K562 (cell line): ENCODE measurements around the gene WNT7B. TPM values are rescaled to one million over a fixed set of nuclear protein-coding genes. Genes with fewer than 3 reads are reported as not detected.

Experiments used
- ATAC-seq: fragments of 200-7000 bp; cut with Tn5 transposase; 3 replicates; pipeline ENCODE4 v1.9.1; 2020; ENCODE audit warnings: moderate library complexity
- BruUV-seq: library from RNA; stranded (reverse); fragments of 400-500 nt; replicated peaks from 2 replicates; lab custom pipeline; 2021; lab: Mats Ljungman, UMichigan
- CTCF ChIA-PET: fragments of 300-600 bp; formaldehyde crosslinking; extraction: SDS; loops from one replicate; lab custom pipeline; 2021; ENCODE audit warnings: low intra/inter-chr PET ratio; lab: Yijun Ruan, JAX
- POLR2A ChIA-PET: fragments of 300-600, 350-650 bp; sonication (Branson Sonifier 250); formaldehyde crosslinking; extraction: SDS; loops from one replicate; lab custom pipeline; 2021; ENCODE audit warnings: antibody characterized with exemption, inconsistent platforms; lab: Yijun Ruan, JAX
- DNase-seq, 4 experiments: peaks; one replicate each; pipeline versions ENCODE4 v3.0.0 to v3.0.0-alpha.2; 2011 to 2018; ENCODE audit warnings: low spot score in 3 of 4, mixed read lengths in 3 of 4; ENCODE audit errors: extremely low read depth in 1 of 4
- FAIRE-seq: peaks from 2 replicates; lab custom pipeline; 2011; peaks lifted over from hg19 to GRCh38; lab: Jason Lieb, UNC
- H2AFZ ChIP-seq: 2 replicates; pipeline ENCODE4 v1.6.0; 2011; ENCODE audit warnings: low read depth, low read length, control low read depth, inconsistent platforms
- H3K27ac ChIP-seq: fragments of 200-600 bp; 3 replicates; pipeline ENCODE4 v1.8.0; 2011; ENCODE audit warnings: low read depth, mild to moderate bottlenecking, control low read depth, inconsistent platforms, low read length, moderate library complexity, mixed read lengths; ENCODE audit errors: extremely low read depth
- H3K27me3 ChIP-seq, 2 experiments: fragments of 300-600 bp in 1 of 2; 2 replicates in 1 of 2; 3 replicates in 1 of 2; pipeline versions ENCODE4 v1.6.0 to v1.8.0; 2011; ENCODE audit warnings: inconsistent platforms in 2 of 2, low read length in 2 of 2, mild to moderate bottlenecking in 1 of 2, mixed read lengths in 1 of 2, moderate library complexity in 1 of 2; ENCODE audit not compliant: control insufficient read depth in 2 of 2, insufficient read depth in 2 of 2
- H3K36me3 ChIP-seq: fragments of 300-600 bp; 3 replicates; pipeline ENCODE4 v1.8.0; 2011; ENCODE audit warnings: mild to moderate bottlenecking, low read length, inconsistent platforms; ENCODE audit not compliant: control insufficient read depth, insufficient read depth
- H3K4me1 ChIP-seq, 2 experiments: fragments of 200-600 bp in 1 of 2; replicated peaks in 1 of 2; 2 replicates in 1 of 2; 3 replicates in 1 of 2; pipeline versions ENCODE4 v1.5.1 to v1.8.0; 2011; ENCODE audit warnings: inconsistent platforms in 2 of 2, low read length in 2 of 2, mild to moderate bottlenecking in 1 of 2, mixed read lengths in 1 of 2, moderate library complexity in 1 of 2; ENCODE audit not compliant: control insufficient read depth in 2 of 2, insufficient read depth in 2 of 2
- H3K4me2 ChIP-seq: 2 replicates; pipeline ENCODE4 v1.6.1; 2011; ENCODE audit warnings: low read length, control low read depth, inconsistent platforms, mixed read lengths; ENCODE audit not compliant: insufficient read depth
- H3K4me3 ChIP-seq: fragments of 200-600 bp; sonication (generic), shearing (Covaris generic); 2 replicates; pipeline ENCODE4 v1.5.1; 2016; ENCODE audit warnings: control low read depth, inconsistent platforms
- H3K79me2 ChIP-seq: fragments of 200-600 bp; 3 replicates; pipeline ENCODE4 v1.8.0; 2011; ENCODE audit warnings: low read length, inconsistent platforms; ENCODE audit not compliant: control insufficient read depth, insufficient read depth
- H3K9ac ChIP-seq, 2 experiments: 2 replicates each; pipeline versions ENCODE4 v1.6.0 to v1.6.1; 2011; ENCODE audit warnings: low read depth in 2 of 2, low read length in 2 of 2, control low read depth in 1 of 2, inconsistent platforms in 1 of 2, mild to moderate bottlenecking in 1 of 2, mixed read lengths in 1 of 2; ENCODE audit not compliant: insufficient read depth in 1 of 2
- H3K9me1 ChIP-seq: one replicate; pipeline ENCODE4 v1.6.0; 2011; ENCODE audit warnings: inconsistent platforms, mild to moderate bottlenecking, low read length, moderate library complexity; ENCODE audit not compliant: control insufficient read depth, insufficient read depth
- H3K9me3 ChIP-seq: replicated peaks from 2 replicates; pipeline ENCODE4 v1.5.1; 2011; ENCODE audit warnings: low read depth, low read length, inconsistent platforms; ENCODE audit not compliant: control insufficient read depth, insufficient read depth
- H4K20me1 ChIP-seq: replicated peaks from 2 replicates; pipeline ENCODE4 v1.6.1; 2011; ENCODE audit warnings: low read length, inconsistent platforms, mixed read lengths; ENCODE audit not compliant: control insufficient read depth, insufficient read depth
- BRD4 ChIP-seq: fragments of 200-600 bp; sonication (generic); IDR thresholded peaks from 2 replicates; pipeline ENCODE4 v1.6.1; 2017; ENCODE audit warnings: inconsistent platforms
- CHD2 ChIP-seq: IDR thresholded peaks from 2 replicates; pipeline ENCODE4 v1.6.1; 2011; ENCODE audit warnings: low read depth, low read length
- GATAD2B ChIP-seq: fragments of 450-650 bp; IDR thresholded peaks from 2 replicates; pipeline ENCODE4 v1.6.1; 2017; ENCODE audit warnings: mild to moderate bottlenecking, borderline replicate concordance
- HOXB6 ChIP-seq: fragments of 250-450 bp; sonication (Bioruptor Pico); IDR thresholded peaks from 2 replicates; pipeline ENCODE4 v1.5.1; 2022; ENCODE audit warnings: mild to moderate bottlenecking, borderline replicate concordance
- MGA ChIP-seq: fragments of 450-650 bp; IDR thresholded peaks from 2 replicates; pipeline ENCODE4 v1.6.1; 2016; ENCODE audit warnings: mild to moderate bottlenecking, moderate library complexity
- NBN ChIP-seq: fragments of 450-650 bp; IDR thresholded peaks from 2 replicates; pipeline ENCODE4 v1.6.1; 2016; ENCODE audit warnings: low read depth, mild to moderate bottlenecking
- NRF1 ChIP-seq, 2 experiments: fragments of 450-650 bp; IDR thresholded peaks in 1 of 2; conservative IDR thresholded peaks in 1 of 2; 2 replicates each; pipeline ENCODE4 v1.6.1; 2014; ENCODE audit warnings: mild to moderate bottlenecking in 2 of 2
- PCBP2 ChIP-seq: fragments of 200-400 bp; formaldehyde crosslinking; IDR thresholded peaks from 2 replicates; pipeline ENCODE4 v1.6.1; 2018; ENCODE audit warnings: low read length, low read depth, mild to moderate bottlenecking, moderate library complexity; ENCODE audit not compliant: poor library complexity, severe bottlenecking
- POU5F1 ChIP-seq: fragments of 150-350 bp; IDR thresholded peaks from 2 replicates; pipeline ENCODE4 v1.6.1; 2014; ENCODE audit warnings: borderline replicate concordance, low read length, low read depth, mild to moderate bottlenecking; ENCODE audit not compliant: partially characterized antibody
- ZFX ChIP-seq: sonication (generic); formaldehyde crosslinking; IDR thresholded peaks from 2 replicates; pipeline ENCODE4 v1.8.0; 2022; ENCODE audit warnings: mild to moderate bottlenecking, missing genetic modification reagents, moderate library complexity
- ZKSCAN1 ChIP-seq: fragments of 150-350 bp; IDR thresholded peaks from 2 replicates; pipeline ENCODE4 v1.6.1; 2016; ENCODE audit warnings: low read depth, low read length
- ZNF121 ChIP-seq: sonication (generic); formaldehyde crosslinking; conservative IDR thresholded peaks from 2 replicates; pipeline ENCODE4 v1.8.0; 2022; ENCODE audit warnings: missing genetic modification reagents
- ZNF165 ChIP-seq: fragments of 250-450 bp; sonication (Bioruptor Pico); IDR thresholded peaks from 2 replicates; pipeline ENCODE4 v1.4.0; 2020; ENCODE audit warnings: borderline replicate concordance
- WGBS: fragments of 100-300 bp; shearing (Covaris generic); methylation state at CpG from one replicate; pipeline ENCODE4 v1.1.6; 2016; ENCODE audit warnings: low coverage, mixed read lengths; ENCODE audit not compliant: insufficient coverage; ENCODE audit errors: missing lambda C conversion rate; 5-methylcytosine and 5-hydroxymethylcytosine counted together
- in situ Hi-C: fragments of 300-500 bp; cut with MboI; formaldehyde crosslinking; loops from 4 replicates; pipeline ENCODE4 v1.15.0; 2018; ENCODE audit warnings: inconsistent platforms, mixed read lengths
- intact Hi-C: fragments of 100-400 bp; cut with micrococcal nuclease; formaldehyde crosslinking; loops from 2 replicates; pipeline ENCODE4 v1.14.2; 2022
- polyA plus RNA-seq, 8 experiments: library from polyadenylated mRNA; depleted of rRNA in 4 of 8; stranded (reverse) in 5 of 8; unstranded in 3 of 8; fragments of >200 nt; fragmentation: Nextera tagmentation in 2 of 8; fragmentation: Illumina TruSeq in 1 of 8; extraction: Ambion mirVana in 2 of 8; extraction: Trizol in 1 of 8; gene quantifications; 2 replicates each; pipeline versions ENCODE4 v1.2.1 to v1.2.3, GENCODE V29; 2011 to 2014; ENCODE audit warnings: inconsistent platforms in 1 of 8, missing spikeins in 1 of 8
- total RNA-seq, 7 experiments: library from RNA; depleted of rRNA in 6 of 7; stranded (reverse); fragments of >200 nt in 6 of 7; fragmentation: Illumina TruSeq in 2 of 7; extraction: Trizol in 2 of 7; gene quantifications; 2 replicates each; pipeline versions ENCODE4 v1.2.1 to v1.2.3, GENCODE V29; 2011 to 2021; ENCODE audit warnings: low replicate concordance in 1 of 7

The WNT7B gene
- total and polyA plus RNA-seq, 9 of the 15 experiments (the other 6 are each of a cell fraction or from before 2014, with no cell fraction given) = not detected

GRCh38 chr22:45907996-45908395 lies 69.0 kb downstream of the WNT7B start:
- Histone ChIP-seq H3K9me3 (no peaks in the 10 kb centered on the region), H3K4me2 (no peak overlapping the region), H4K20me1 (no peaks in the 10 kb centered on the region; the same call in 1 of the 2 replicates), H3K27me3 (peaks cover 13 to 49% of the 10 kb centered on the region in 2 experiments; a peak in 4 of 5 replicates), H3K4me1 (peaks cover 0 to 6% of the 10 kb centered on the region in 2 experiments; a peak in 2 of 5 replicates), H3K36me3 (no peaks in the 10 kb centered on the region), H2AFZ (no peak overlapping the region), H3K4me3 (no peak overlapping the region), H3K27ac (no peak overlapping the region), H3K9ac (no peak overlapping the region), H3K79me2 (no peaks in the 10 kb centered on the region), H3K9me1 (no peaks in the 10 kb centered on the region)
- CTCF ChIA-PET = no interaction called here
- POLR2A ChIA-PET = no interaction called here
- FAIRE-seq (no peak), ATAC-seq (no peak), DNase-seq (no peak)
- WGBS = 12% methylated on average over 10 of the region's 12 CpGs
- intact Hi-C loops (no loop called here), in situ Hi-C loops (no loop called here)
- BruUV-seq = no TSS peak
- TF ChIP-seq ZNF165 (CRISPR knock-in tag) = no peak
- no peak for TF ChIP-seq GATAD2B
- TF ChIP-seq ZKSCAN1 = no peak
- no peak for TF ChIP-seq NBN
- TF ChIP-seq POU5F1 = no peak
- TF ChIP-seq BRD4 = no peak
- no peak for TF ChIP-seq ZNF121
- TF ChIP-seq MGA = no peak
- no peak for TF ChIP-seq HOXB6 (CRISPR knock-in tag)
- no peak for TF ChIP-seq CHD2
- TF ChIP-seq NRF1 (conservative IDR thresholded peaks at IDR 0.05 in 1 of 2, IDR thresholded peaks at IDR 0.05 in 1 of 2) = no peak
- no peak for TF ChIP-seq PCBP2
- no peak for TF ChIP-seq ZFX (CRISPR knock-in tag)
